Measurements from ENCODE around the gene FAM83E. TPM values are rescaled to one million over a fixed set of nuclear protein-coding genes. Genes with fewer than 3 reads are reported as not detected.

Gene FAM83E
- total RNA-seq, 1 experiment from 2014 or later = 12.3 TPM

DNA sequence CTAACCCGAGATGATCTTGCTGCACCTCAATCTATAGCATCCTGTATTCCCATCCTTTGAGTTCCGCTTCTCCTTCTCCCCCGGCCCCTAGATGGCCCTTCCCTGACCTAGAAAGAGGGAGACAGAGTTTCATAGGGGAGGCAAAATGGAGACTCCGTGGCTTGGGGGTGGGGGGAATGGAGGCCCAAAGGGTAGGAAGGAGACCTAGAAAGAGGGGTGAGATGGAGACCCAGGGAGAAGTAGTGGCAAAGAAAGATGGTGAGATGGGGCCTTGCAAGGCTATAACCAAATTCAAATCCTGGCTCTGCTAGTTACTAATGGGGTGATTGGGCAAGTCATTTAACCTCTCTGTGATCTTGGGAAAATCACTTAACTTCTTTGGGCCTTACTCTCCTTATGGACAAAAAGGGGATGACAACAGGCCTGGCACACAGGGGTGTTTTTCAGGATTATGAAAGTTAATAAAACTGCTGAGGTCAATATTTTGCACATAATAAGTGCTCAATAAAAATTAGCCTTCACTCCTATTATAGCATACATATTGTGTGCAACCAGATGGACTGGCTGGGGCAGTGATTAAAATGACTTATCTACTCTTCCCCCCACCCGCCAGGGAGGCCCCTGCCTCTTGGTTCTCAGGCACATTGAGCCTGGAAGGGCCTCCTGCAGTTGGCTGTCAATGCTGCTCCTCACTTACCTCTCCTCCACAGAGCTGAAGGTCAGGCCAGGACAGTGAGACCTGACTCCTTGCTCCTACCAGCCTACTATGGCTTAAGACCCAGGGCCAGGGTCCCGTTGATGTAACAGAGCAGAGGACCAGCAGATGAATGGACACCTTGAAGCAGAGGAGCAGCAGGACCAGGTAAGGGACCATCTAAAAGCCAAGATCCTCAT, 5.1 kb upstream of the FAM83E start:
- POLR2A ChIA-PET (ENCODE audit: unreplicated experiment) = interaction anchor here (0.5 to 1.3 kb wide), 7 partner anchors 35 to 373 kb away, joined by 4 to 17 read pairs (median 7); partner anchors contain the start of genes GYS1, RUVBL2 and TMEM143
- H3K79me2 ChIP-seq (ENCODE audit: low read depth) = peaks cover 48% of the 10 kb centered on the region
- no peak for DNase-seq
- peaks cover 35% of the 10 kb centered on the region for H3K36me3 ChIP-seq (ENCODE audit: low read depth)
- peak overlapping the region; percentile 76 for H3K4me2 ChIP-seq
- H3F3A ChIP-seq (ENCODE audit: insufficient read depth, low read depth) = peaks cover 75% of the 10 kb centered on the region
- CTCF ChIA-PET = no interaction called here
- peaks cover 36% of the 10 kb centered on the region for H3K4me1 ChIP-seq (replicated peaks; ENCODE audit: insufficient read depth)
- intact Hi-C loops (cut with micrococcal nuclease; ENCODE audit: unreplicated experiment) = loop anchor here (1.0 kb wide), 2 partner anchors 7 to 17 kb away; partner anchors contain the start of gene DBP
- BruUV-seq (replicated peaks) = TSS peak; percentile 67
- peak overlapping the region; percentile 91 for H3K27ac ChIP-seq
- TF ChIP-seq EZH2 (IDR thresholded peaks at IDR 0.05; ENCODE audit: low read depth) = no peak
- TF ChIP-seq, protein P1, sequence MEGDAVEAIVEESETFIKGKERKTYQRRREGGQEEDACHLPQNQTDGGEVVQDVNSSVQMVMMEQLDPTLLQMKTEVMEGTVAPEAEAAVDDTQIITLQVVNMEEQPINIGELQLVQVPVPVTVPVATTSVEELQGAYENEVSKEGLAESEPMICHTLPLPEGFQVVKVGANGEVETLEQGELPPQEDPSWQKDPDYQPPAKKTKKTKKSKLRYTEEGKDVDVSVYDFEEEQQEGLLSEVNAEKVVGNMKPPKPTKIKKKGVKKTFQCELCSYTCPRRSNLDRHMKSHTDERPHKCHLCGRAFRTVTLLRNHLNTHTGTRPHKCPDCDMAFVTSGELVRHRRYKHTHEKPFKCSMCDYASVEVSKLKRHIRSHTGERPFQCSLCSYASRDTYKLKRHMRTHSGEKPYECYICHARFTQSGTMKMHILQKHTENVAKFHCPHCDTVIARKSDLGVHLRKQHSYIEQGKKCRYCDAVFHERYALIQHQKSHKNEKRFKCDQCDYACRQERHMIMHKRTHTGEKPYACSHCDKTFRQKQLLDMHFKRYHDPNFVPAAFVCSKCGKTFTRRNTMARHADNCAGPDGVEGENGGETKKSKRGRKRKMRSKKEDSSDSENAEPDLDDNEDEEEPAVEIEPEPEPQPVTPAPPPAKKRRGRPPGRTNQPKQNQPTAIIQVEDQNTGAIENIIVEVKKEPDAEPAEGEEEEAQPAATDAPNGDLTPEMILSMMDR (conservative IDR thresholded peaks at IDR 0.05) = peak; percentile 23; the same call in 1 of the 2 replicates
- H4K20me1 ChIP-seq (ENCODE audit: insufficient read depth) = peaks cover 34% of the 10 kb centered on the region
- no peaks in the 10 kb centered on the region for H3K9me3 ChIP-seq (ENCODE audit: insufficient read depth, low read depth)
- peak overlapping the region; percentile 87 for H2AFZ ChIP-seq
- peak overlapping the region; percentile 92 for H3K4me3 ChIP-seq
- H3K9me2 ChIP-seq (ENCODE audit: insufficient read depth) = no peaks in the 10 kb centered on the region
- H3K27me3 ChIP-seq (ENCODE audit: insufficient read depth, low read depth) = no peaks in the 10 kb centered on the region

- DNase-seq = peak; percentile 97 to 99
- Histone ChIP-seq H4K20me1 (ENCODE audit: insufficient read depth) (peaks cover 34% of the 10 kb centered on the region), H3F3A (ENCODE audit: insufficient read depth, low read depth) (peaks cover 80% of the 10 kb centered on the region), H3K4me3 (peak within 1 kb of the TSS; percentile 92), H2AFZ (peak within 1 kb of the TSS; percentile 87), H3K27me3 (ENCODE audit: insufficient read depth, low read depth) (no peaks in the 10 kb centered on the region), H3K4me2 (peak within 1 kb of the TSS; percentile 94), H3K9me2 (ENCODE audit: insufficient read depth) (no peaks in the 10 kb centered on the region), H3K79me2 (ENCODE audit: low read depth) (peaks cover 48% of the 10 kb centered on the region), H3K27ac (peak within 1 kb of the TSS; percentile 91), H3K9me3 (ENCODE audit: insufficient read depth, low read depth) (no peaks in the 10 kb centered on the region), H3K36me3 (ENCODE audit: low read depth) (peaks cover 35% of the 10 kb centered on the region), H3K4me1 (replicated peaks; ENCODE audit: insufficient read depth) (peaks cover 42% of the 10 kb centered on the region)
- POLR2A ChIA-PET (ENCODE audit: unreplicated experiment) = interaction anchor here (0.5 to 1.3 kb wide), 15 partner anchors 11 to 1183 kb away, joined by 3 to 30 read pairs (median 6); partner anchors contain the start of genes GYS1, RUVBL2 and TMEM143
- intact Hi-C loops (cut with micrococcal nuclease; ENCODE audit: unreplicated experiment) = loop anchor here (1.0 kb wide), 2 partner anchors 8 to 18 kb away; partner anchors contain the start of gene DBP
- CTCF ChIA-PET = interaction anchor here (0.6 kb wide), 1 partner anchor 11 kb away, joined by 4 read pairs; no protein-coding TSS in a partner anchor
- TF ChIP-seq, protein P1 (conservative IDR thresholded peaks at IDR 0.05) = no peak
- TF ChIP-seq EZH2 (IDR thresholded peaks at IDR 0.05; ENCODE audit: low read depth) = no peak
- BruUV-seq (replicated peaks) = no TSS peak
Observed at GRCh38 chr19:48618916-48619691, 4.2 kb upstream of the FAM83E start, which contains the start of the genes RPL18 and SPHK2. RPL18 (minus strand) TSS chr19:48619178; CDS start chr19:48619143, 35 bp downstream. SPHK2 (plus strand) TSS chr19:48619506; CDS start chr19:48620515, 1,009 bp downstream.

Data from PC-9 (cell line).